ENCODE measurements around the gene KCNJ5. TPM values are rescaled to one million over a fixed set of nuclear protein-coding genes. Genes with fewer than 3 reads are reported as not detected.

KCNJ5 gene
- total RNA-seq, 4 donors from 2014 or later, result 0.47 to 1.9 TPM; not detected in 2

- no peak for DNase-seq
- no peaks in the 10 kb centered on the region for H3K9me3 ChIP-seq
- H3K4me3 ChIP-seq, result no peak overlapping the region
Observed at GRCh38 chr11:128911701-128912100, 20.5 kb downstream of the KCNJ5 start.

GRCh38 chr11:128913806-128914205 is 22.6 kb downstream of the KCNJ5 start:
- intact Hi-C loops (cut with DNase I), result no loop called here
- DNase-seq, result no peak
- H3K4me1 ChIP-seq, result peaks cover 8 to 52% (median 15%) of the 10 kb centered on the region in 3 donors
- H3K27me3 ChIP-seq, result no peaks in the 10 kb centered on the region
- peak overlapping the region in 1 of 4 donors; percentile 35 for H3K27ac ChIP-seq
- H3K9me3 ChIP-seq, result no peaks in the 10 kb centered on the region
- 80% methylated on average over 1 of the region's 5 CpGs; no CpG with 5 or more reads in 1 of the 2 donors for WGBS, 2 donors
- H3K4me3 ChIP-seq, result no peak overlapping the region
- H3K36me3 ChIP-seq, result no peaks in the 10 kb centered on the region
- TF ChIP-seq POLR2A (IDR thresholded peaks at IDR 0.05) (no peak), CTCF (IDR thresholded peaks at IDR 0.05) (no peak)

More at GRCh38 chr11:128911701-128912100, 20.5 kb downstream of the KCNJ5 start:
- TF ChIP-seq CTCF (IDR thresholded peaks at IDR 0.05), result no peak
- no peak for TF ChIP-seq POLR2A (IDR thresholded peaks at IDR 0.05)
- WGBS, 2 donors, result 94 to 96% methylated on average over 8 to 14 of the region's 18 CpGs
- H3K27ac ChIP-seq, result no peak overlapping the region
- intact Hi-C loops (cut with DNase I), result no loop called here
- peaks cover 8 to 61% (median 25%) of the 10 kb centered on the region in 3 donors for H3K4me1 ChIP-seq
- H3K36me3 ChIP-seq, result no peaks in the 10 kb centered on the region
- no peaks in the 10 kb centered on the region for H3K27me3 ChIP-seq

GRCh38 chr11:128914216-128915148 is 23.3 kb downstream of the KCNJ5 start:
- Histone ChIP-seq H3K9me3 (no peaks in the 10 kb centered on the region), H3K36me3 (no peaks in the 10 kb centered on the region), H3K27me3 (no peaks in the 10 kb centered on the region), H3K4me1 (peaks cover 8 to 52% (median 14%) of the 10 kb centered on the region in 3 donors), H3K27ac (peak overlapping the region; percentile 31 to 74 (median 52)), H3K4me3 (no peak overlapping the region)
- intact Hi-C loops (cut with DNase I), result no loop called here
- TF ChIP-seq CTCF (IDR thresholded peaks at IDR 0.05), result no peak
- no peak for TF ChIP-seq POLR2A (IDR thresholded peaks at IDR 0.05)
- DNase-seq, result no peak
- WGBS, 2 donors, result 39 to 57% methylated on average over 7 to 9 of the region's 18 CpGs

GRCh38 chr11:128915149-128915521 is 24.0 kb downstream of the KCNJ5 start:
- Histone ChIP-seq H3K36me3 (no peaks in the 10 kb centered on the region), H3K9me3 (no peaks in the 10 kb centered on the region), H3K4me1 (peaks cover 8 to 46% (median 14%) of the 10 kb centered on the region in 3 donors), H3K4me3 (no peak overlapping the region), H3K27me3 (no peaks in the 10 kb centered on the region), H3K27ac (peak overlapping the region in 3 of 4 donors; percentile 31 to 74 (median 46))
- intact Hi-C loops (cut with DNase I), result no loop called here
- TF ChIP-seq CTCF (IDR thresholded peaks at IDR 0.05) (no peak), POLR2A (IDR thresholded peaks at IDR 0.05) (no peak)
- 9 to 27% methylated on average over 5 to 6 of the region's 6 CpGs for WGBS, 2 donors
- DNase-seq, result no peak

GRCh38 chr11:128916037-128916572 is 24.9 kb downstream of the KCNJ5 start:
- H3K9me3 ChIP-seq, result no peaks in the 10 kb centered on the region
- DNase-seq, result no peak
- TF ChIP-seq POLR2A (IDR thresholded peaks at IDR 0.05) (no peak), CTCF (IDR thresholded peaks at IDR 0.05) (no peak)
- H3K27ac ChIP-seq, result no peak overlapping the region
- H3K4me3 ChIP-seq, result no peak overlapping the region
- WGBS, 2 donors, result 67 to 76% methylated on average over 3 of the region's 3 CpGs
- intact Hi-C loops (cut with DNase I), result no loop called here
- peaks cover 8 to 42% (median 14%) of the 10 kb centered on the region in 3 donors for H3K4me1 ChIP-seq
- H3K36me3 ChIP-seq, result no peaks in the 10 kb centered on the region
- H3K27me3 ChIP-seq, result no peaks in the 10 kb centered on the region
